ENCODE measurements around the gene CPVL.

The CPVL gene

DNA sequence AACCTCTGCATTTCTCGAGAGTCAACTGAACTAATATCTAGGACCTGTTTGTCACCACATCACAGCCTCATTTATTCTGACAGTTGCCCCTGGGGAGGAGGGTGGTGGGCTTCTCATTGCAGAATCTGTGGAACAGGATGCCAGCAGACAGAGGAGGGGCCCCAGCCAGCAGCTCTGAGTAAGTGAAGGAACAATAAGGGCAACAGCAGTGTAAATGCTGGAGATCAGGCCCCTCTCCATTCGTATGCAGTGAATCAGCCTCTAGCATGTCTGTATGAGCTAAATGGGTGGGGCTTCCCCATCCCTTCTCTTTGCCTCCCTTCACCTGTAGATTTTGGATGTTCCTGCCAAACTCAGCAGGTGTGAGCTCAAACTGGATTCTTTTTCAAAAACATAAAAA is 7.7 kb upstream of the CPVL start:
- DNase-seq: no peak

DNA sequence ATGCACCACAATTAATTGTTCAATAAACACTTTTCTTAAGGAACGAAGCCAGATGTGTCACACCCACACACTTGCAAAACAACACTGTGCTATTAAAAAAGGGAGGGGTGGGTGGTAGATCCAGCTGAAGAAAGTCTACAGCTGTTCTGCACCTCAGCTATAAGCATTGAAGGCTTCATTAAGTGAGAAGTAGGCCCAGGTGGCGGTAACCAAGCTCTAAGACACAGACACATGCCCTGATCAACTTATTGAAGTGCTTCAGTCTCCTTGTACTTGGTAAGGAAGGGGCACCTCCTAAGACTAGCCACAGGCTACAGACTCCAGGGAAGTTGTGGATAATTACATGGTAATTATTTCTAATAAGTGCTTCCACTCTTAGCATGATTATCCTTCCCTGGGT is 4.5 kb upstream of the CPVL start:
- DNase-seq: peak; percentile 55

DNA sequence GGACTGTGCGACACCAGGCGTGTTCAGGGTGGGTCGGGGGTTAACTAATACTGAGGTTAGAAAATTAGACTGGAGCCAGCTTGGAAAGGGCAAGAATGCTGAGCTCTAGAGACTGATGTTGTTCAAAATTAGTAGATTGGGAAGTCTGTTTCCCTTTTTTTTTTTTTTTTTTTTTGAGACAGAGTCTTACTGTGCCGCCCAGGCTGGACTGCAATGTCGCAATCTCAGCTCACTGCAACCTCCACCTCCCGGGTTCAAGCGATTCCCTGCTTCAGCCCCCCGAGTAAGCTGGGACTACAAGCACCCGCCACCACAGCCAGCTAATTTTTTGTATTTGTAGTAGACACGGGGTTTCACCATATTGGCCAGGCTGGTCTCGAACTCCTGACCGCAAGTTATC is 2.7 kb upstream of the CPVL start:
- no peak for DNase-seq

DNA sequence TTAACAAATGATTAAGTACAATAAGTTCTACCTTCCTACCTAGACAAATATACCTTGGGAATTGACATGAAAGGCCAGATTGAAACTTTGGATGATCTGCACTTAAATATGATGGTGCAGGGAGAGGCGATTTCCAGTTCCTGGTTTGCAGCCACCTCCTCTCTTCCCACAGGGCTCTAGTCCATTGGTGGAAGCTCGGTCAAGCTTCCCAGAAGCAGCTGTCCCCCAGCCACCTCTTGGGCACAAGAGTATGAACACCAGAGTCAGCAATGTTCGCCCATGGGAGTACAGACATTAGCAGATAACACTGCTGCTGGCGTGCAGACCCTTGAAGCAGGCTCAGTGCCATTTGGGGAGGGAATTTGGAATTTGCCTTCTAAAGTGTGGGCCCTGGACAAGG is 1.5 kb upstream of the CPVL start:
- no peak for DNase-seq

DNA sequence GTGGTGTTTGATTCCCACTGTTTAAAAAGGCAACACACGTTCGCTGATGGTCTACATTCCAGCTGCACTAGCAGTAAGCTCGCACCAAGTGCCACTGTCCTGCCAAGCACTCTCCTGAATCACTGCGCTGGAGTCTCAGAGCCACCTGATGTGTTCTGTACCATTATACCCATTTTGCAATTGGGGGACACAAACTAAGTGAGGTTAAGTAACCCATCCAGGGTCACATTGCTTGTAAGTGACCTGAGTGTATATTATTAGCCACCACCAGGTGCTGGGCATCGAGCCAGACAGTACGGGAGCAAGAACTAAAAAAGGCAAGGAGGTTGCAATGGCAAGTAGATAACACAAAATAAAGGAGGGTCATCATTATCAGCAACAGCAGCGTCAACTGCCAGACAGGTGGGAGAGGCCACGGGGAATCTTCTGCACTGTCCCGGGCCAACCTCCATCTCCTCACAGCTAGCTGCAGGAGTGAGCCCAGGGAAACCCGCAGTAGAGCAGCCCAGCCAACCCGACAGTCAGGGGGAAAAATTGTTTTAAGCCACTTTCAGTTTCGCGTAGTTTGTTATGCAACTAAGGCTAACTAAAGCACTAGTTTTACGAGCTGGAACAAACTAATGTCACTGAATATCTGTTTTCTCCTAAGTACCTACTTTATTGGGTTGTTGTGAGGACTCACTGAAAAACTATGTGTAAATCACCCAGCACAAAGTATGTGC is 712 bp upstream of the CPVL start:
- DNase-seq: peak; percentile 31

DNA sequence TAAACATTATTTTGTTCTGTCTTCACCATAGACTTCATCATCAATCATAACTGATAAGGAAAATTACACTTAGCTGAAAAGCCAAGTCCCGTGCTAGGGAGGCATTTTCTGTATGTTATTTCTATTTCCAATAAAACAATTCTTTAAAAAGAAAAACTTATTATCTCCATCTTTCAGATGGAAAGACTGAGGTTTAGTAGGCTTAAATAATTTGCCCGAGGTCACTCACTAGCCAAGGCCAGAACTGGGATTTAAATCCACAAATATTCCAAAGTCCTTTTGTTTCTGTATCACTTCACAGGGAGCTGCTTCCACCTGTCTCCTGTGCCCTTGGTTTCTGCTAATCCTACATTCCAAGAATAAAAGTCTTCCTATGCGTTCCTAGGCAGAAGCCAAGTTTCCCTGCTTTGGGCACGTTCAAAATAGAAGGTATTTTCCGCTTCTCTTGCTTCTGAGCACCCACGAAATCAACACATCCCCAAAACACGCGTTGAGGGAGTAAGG is 732 bp downstream of the CPVL start:
- no peak for DNase-seq

DNA sequence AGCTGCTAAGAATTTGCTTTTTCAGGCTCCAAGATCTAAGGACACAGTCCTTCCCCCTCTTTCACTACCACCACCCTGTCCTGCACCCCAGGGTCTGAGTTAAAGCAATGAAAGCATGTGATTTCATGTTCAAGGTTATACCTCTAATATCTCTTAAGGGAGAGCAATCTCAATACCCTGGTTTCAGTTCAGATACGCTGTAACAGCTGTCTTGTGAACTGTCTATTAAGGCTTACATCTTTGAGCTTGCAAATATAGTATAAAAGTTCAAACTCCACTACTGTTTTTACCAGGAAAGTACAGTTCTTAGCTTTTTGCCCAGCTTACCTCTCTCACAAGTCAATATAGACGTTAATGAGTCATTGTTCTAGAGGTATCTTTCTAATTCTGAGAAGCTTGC is 2.6 kb downstream of the CPVL start:
- DNase-seq: no peak

DNA sequence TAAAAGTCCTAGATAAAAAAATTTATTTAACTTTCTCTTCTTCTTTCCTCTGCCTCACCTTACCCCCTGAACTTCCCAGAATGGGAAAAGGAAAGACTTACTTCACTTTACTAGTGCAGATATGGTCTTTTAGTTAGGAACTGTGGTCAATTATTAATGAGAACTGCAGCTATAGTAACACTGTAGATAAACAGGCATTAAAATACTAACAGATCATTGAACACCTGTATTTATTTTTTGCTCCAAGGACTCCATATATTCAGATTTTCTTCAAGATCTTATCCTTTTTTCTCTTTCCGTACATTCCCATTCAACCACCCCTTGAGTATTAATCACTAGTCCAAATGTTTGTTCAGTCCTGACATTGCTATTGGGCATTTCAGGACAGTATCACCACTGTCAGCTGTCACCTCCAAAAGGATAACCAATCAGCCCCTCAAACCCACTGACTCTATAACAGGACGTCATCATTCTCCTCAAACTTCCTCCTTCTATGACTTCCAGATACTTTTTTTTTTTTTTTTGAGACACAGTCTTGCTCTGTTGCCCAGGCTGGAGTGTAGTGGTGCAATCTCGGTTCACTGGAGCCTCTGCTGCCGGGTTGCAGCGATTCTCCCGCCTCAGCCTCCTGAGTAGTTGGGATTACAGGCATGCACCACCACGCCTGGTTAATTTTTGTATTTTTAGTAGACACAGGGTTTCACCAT is 4.2 kb downstream of the CPVL start:
- no peak for DNase-seq

DNA sequence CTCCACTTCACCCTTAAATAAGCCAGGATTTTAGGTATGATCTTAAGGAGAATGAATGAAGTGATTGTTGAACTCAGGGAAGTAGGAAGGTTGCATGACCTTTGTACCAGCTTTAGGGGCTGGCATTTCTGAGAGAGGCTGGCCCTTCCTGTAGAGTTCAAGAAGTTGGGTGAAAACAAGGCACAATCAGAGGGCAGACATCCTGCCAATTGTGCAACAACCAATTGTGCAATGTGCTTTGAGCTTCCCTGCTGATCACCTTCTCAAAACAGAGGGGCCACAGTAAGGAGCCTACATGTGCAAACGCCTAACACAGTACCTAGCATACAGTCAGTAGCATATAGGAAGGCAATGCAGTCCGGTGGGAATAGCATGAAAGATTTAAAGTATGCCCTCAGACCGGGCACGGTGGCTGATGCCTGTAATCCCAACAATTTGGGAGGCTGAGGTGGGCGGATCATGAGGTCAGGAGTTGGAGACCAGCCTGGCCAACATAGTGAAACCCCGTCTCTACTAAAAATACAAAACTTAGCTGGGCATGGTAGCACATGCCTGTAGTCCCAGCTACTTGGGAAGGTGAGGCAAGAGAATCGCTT is 5.4 kb downstream of the CPVL start:
- no peak for DNase-seq

DNA sequence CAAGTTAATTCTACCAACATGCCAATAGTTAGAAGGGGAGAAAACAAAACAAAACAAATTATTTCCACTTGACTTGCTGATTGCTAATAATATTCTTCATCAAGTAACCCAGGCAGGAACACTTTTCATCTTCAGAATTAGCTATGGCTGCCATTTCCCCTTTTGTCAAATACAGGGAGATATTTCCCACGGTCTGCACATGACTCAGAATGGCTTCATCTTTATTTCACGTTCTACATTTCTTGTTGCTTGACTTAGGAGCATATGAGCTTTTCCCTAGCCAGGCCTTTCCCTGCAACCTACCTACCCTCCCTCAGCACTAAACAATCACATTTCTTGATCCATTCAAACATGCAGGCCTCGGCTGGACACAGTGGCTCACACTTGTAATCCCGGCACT is 6.5 kb downstream of the CPVL start:
- DNase-seq: no peak

DNA sequence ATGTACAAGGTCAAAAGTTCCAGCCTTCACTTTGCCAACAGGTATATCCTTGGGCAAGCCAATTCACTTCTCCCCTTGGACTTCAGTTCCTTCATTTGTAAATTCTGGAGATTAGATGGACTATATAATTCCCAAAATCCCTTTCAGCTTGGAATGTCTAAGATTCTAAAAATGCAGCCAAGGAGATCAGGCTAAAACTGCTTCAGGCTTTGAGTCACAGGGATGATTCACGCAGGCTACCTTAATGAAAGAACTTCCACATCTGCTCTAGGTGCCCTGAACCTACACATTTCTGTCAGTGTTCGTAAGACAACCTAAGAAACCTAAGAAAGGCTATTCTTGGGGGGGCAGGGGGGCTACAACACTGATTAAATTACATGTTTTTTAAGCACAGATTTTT is 7.1 kb downstream of the CPVL start:
- no peak for DNase-seq

DNA sequence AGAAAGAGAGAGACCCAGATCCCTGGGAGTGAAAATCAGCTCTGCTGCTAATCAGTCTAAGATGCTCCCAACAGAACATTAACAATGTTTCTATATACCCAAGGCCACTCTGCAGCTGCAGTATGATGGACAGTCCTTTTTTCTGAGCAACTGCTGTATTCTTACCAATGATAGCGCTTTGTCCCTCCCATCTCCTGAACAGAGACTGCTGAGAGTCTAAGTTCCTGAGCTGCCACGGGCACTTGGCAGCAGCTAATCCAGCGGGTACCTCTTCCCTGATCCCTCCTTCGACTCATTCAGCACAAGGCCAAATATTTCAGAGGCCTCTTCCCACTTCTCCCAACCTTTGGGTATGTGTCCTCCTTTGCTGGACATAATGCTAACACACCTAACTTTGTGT is 7.7 kb downstream of the CPVL start:
- DNase-seq: no peak

DNA sequence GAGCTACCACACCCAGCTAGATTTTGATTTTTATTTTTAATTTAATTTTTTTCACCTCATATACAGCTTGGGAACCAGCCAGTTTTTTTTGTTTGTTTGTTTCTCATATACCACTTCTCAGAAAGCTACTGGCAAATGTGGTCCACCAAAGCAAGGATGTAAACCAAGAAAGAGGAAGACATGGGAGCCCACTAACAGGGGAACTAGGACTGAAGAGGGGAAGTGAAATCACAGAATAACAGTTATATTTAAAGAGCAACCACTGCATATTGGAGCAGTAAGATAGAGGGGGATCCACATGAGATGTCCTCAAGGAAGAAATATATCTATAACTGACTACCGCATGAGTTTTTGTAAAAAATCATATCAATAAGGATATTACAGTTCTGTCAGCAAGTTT is 10.5 kb downstream of the CPVL start:
- DNase-seq: no peak

DNA sequence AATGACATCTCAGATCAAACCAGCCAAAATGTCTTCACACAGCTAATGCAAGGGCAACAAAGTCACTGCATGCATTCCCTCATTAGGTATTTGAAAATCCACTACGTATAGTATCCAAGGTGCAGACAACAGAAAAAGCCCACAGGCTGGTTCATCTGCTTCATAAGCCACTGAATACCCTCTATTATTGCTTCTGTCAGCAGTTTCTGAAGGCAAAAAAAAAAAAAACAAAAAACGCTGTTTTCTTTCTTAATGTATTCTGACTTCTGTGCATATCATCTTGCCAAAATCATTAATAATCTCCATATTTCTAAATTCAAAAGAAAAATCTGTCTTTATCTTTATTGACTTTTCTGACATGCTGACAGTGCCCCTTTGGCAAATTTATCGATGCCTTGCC is 13.4 kb downstream of the CPVL start:
- no peak for DNase-seq

DNA sequence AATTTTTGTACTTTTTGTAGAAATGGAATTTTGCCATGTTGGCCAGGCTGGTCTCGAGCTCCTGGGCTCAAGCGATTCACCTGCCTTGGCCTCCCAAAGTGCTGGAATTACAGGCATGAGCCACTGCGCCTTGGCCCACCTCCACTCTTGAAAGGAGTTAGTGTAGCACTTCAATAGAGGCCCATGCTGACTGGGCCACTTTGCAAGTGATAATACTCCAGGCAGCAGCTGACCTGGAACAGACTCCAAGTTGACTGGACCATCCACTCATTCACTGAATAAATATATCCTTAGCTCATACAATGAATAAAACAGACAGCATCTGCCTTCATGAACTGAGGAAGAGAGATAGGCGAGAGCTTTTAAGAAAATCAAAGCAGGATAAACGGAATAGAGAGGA is 14.7 kb downstream of the CPVL start:
- DNase-seq: no peak

DNA sequence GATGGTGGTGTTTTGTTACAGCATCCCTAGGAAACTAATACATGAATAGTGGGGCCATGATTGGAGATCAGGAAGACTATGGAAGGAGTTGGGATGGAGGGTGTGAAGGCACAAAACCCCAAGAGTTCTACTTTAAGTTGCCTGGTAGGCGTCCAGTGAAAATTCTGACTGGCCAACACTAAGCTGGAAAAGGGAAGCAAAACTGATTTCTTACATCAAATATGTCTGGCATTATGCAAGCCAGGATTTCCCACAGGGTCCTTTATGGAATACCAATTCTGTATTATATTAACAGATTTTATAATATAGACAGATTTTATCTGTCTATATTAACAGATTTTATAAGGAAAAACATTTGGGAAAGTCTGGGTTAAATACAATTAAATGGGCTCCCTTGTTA is 16.2 kb downstream of the CPVL start:
- DNase-seq: no peak

DNA sequence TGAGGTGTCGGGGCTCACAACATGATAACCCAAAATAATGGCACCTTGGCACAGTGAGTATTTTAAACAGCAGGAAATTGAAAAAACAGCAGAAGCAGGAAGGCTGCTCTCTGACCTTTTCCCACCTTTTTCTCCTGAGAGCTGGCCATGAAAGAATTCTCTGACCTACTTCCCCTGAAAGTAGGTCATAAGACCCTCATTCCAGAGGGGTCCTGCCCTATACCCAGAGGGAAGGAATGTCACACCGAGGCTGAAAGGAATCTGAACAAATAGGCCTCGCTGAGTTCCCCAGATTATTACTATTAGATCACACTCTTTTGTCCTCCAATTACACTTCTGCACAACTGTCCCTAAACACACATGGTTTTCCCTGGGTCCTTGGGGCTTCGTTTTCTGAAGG is 18.8 kb downstream of the CPVL start:
- no peak for DNase-seq

DNA sequence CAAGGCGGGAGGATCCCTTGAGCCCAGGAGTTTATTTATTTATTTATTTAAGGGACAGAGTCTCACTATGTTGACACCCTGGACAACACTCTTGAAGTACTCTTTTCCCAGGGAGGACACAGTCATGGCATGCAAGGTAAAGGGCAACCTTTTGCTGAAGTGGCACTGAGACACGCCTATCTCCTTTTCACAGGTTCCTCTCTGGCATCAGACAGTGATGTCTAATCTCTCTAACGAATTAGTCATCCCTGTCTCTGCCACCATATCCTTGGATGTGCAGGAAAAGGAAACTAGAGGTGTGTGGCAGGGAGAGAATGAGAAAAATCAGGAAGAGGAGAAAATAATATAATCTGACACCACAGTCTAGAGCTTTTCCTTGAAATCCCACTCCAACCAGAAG is 19.5 kb downstream of the CPVL start:
- no peak for DNase-seq

DNA sequence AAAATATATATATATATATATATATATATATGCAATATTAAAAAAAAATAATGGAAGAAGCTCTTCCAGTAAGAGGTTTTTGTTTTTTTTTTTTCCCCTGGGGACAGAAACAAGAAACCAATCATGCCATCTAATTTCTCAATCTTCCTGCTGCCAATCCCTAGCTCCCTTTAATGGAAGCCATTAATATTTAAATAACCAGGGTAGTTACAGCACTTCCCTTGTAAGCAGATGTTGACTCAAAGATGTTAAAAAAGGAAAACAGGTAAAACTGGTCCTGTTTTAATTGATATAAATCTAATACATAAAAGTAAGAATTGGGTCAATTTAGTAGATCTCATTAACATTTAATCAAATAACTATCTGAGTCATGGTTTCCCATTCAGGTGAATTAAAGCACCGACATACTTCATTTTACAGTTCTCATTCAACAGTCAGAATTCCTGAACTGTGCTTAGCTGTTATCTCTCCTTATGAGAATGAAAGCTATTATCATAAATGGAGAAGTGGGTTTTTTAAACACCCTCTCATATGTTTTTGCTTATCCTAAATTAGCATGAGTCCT is 22.6 kb downstream of the CPVL start:
- no peak for DNase-seq

DNA sequence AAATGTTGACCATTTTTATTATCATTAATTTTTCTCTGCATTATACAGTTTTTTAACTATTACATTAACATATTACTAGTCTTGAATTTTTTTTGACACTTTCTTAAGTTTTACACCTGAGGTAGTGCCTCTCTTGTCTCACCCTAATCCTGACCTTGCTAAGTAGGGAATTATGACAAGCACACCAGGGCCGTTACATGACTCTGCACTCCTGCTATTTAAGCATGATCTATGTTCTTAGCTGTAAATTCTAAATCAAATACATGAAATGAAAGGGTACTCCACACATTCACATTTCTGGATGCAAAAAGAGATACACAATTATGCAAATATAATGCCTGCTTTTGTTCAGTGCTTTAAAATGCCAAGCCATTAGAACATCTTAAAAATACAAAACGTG is 23.6 kb downstream of the CPVL start:
- no peak for DNase-seq

DNA sequence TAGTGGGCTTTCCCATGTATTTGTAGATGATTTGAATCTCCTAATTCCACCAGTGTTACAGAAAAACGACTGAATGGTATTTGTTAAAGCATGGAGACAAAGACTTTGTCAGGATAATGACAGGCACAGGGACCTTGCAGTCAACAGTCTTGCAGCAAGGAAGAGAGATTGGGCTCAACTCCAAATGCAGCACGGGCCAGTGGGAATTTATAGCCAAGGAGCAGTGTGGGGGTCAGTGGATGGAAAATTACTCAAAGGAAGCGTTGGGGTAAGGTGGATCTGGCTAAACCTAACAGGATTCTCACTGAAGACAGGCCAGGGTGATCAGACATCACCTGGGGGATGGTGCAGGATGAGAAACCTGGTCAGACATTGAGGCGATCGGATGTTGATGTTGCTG is 24.3 kb downstream of the CPVL start:
- DNase-seq: no peak

DNA sequence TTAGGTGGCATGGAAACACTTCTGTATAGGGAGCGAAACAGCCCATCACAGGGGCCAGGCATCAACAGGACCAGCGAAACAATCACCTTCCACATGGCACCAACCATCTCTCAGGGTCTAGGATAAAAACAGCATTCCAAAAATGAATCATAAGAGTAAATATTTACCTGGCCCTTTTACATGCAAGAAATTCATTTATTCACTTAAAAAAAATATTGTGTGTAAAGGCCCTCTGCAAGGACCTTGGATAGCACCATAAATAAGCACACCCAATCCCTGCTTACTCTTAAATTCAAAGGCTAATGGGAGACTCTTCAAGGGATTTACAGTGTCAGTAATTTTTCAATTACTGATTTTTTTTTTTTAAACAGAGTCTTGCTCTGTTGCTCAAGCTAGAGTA is 25.4 kb downstream of the CPVL start:
- DNase-seq: no peak

DNA sequence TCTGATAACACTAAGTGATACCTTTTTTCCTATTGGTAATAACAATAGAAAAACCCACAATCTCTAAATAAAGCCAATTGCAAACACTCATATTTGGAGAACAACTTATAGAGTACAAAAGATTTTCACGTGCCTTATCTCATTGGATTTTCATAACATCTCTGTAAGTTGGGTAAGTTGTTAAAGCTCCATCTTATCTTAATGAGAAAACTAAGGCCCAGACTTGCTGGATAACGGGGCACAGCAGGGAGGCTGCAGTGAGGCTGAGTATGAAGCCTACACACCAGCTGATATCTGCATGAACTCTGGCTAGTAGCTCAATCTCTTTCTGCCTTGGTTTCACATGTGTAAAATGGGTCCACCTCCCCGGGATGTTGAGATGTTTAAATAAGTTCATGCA is 26.8 kb downstream of the CPVL start:
- no peak for DNase-seq
